DND-41 (cell line): ENCODE measurements around the gene TAF11L6.
"Not testable (repeated sequence)": the region's sequence is repeated elsewhere in the genome, so short reads cannot be mapped to it uniquely, and the experiment has no call there.

Source experiments
- CTCF ChIP-seq: IDR thresholded peaks from 2 replicates; pipeline ENCODE4 v1.5.1; 2012; ENCODE audit warnings: borderline replicate concordance, low read length, moderate library complexity, mild to moderate bottlenecking; ENCODE audit not compliant: poor library complexity, severe bottlenecking; ENCODE audit errors: extremely low read depth
- EZH2 ChIP-seq: IDR thresholded peaks from 3 replicates; pipeline ENCODE4 v1.6.1; 2012; ENCODE audit warnings: borderline replicate concordance, low read depth, mild to moderate bottlenecking, moderate library complexity, low read length, inconsistent platforms; ENCODE audit not compliant: severe bottlenecking

GRCh38 chr5:17528369-17528768 is at the start of gene TAF11L6:
- TF ChIP-seq CTCF, EZH2: not testable (repeated sequence)
